HepG2 (cell line): ENCODE data around the gene SIX5. TPM values are rescaled to one million over a fixed set of nuclear protein-coding genes. Genes with fewer than 3 reads are reported as not detected.

Source experiments
- EEA1 ChIP-seq: sonication (generic); formaldehyde crosslinking; IDR thresholded peaks from 2 replicates; pipeline ENCODE4 v1.5.1; 2020; ENCODE audit warnings: mild to moderate bottlenecking, missing genetic modification reagents, borderline replicate concordance
- KLF15 ChIP-seq: sonication (generic); formaldehyde crosslinking; IDR thresholded peaks from 2 replicates; pipeline ENCODE4 v1.8.1; 2023; ENCODE audit warnings: borderline replicate concordance, mild to moderate bottlenecking, inconsistent platforms, missing genetic modification reagents, mixed read lengths
- KMT2B ChIP-seq: IDR thresholded peaks from 2 replicates; pipeline ENCODE4 v1.6.1; 2016; ENCODE audit warnings: missing genetic modification reagents, missing compliant biosample characterization
- MIER2 ChIP-seq: IDR thresholded peaks from 2 replicates; pipeline ENCODE4 v1.6.1; 2016; ENCODE audit warnings: missing biosample characterization, missing genetic modification reagents
- MNT ChIP-seq: fragments of 450-650 bp; IDR thresholded peaks from 2 replicates; pipeline ENCODE4 v1.6.1; 2016
- PHB2 ChIP-seq: fragments of 450-650 bp; IDR thresholded peaks from 2 replicates; pipeline ENCODE4 v1.6.1; 2018; ENCODE audit not compliant: partially characterized antibody
- RBFOX2 ChIP-seq: fragments of 200-400 bp; formaldehyde crosslinking; IDR thresholded peaks from 2 replicates; pipeline ENCODE4 v1.6.1; 2017; ENCODE audit warnings: low read depth, mild to moderate bottlenecking, low read length
- RFX1 ChIP-seq: fragments of 450-650 bp; IDR thresholded peaks from 2 replicates; pipeline ENCODE4 v1.6.1; 2017
- SP140L ChIP-seq: sonication (generic); formaldehyde crosslinking; IDR thresholded peaks from 2 replicates; pipeline ENCODE4 v1.4.0; 2020; ENCODE audit warnings: missing genetic modification reagents, borderline replicate concordance
- SSRP1 ChIP-seq: IDR thresholded peaks from 2 replicates; pipeline ENCODE4 v1.6.1; 2016; ENCODE audit warnings: control low read depth
- TSC22D2 ChIP-seq: sonication (generic); formaldehyde crosslinking; IDR thresholded peaks from 2 replicates; pipeline ENCODE4 v1.5.1; 2020; ENCODE audit warnings: missing genetic modification reagents, mild to moderate bottlenecking, borderline replicate concordance
- ZBTB4 ChIP-seq: sonication (generic); formaldehyde crosslinking; IDR thresholded peaks from 2 replicates; pipeline ENCODE4 v1.4.0; 2020; ENCODE audit warnings: missing genetic modification reagents, mild to moderate bottlenecking, borderline replicate concordance
- ZNF24 ChIP-seq: fragments of 450-650 bp; IDR thresholded peaks from 2 replicates; pipeline ENCODE4 v1.6.1; 2017; ENCODE audit warnings: antibody characterized with exemption, mild to moderate bottlenecking
- ZNF34 ChIP-seq: sonication (generic); formaldehyde crosslinking; IDR thresholded peaks from 2 replicates; pipeline ENCODE4 v1.4.0; 2020; ENCODE audit warnings: mild to moderate bottlenecking, missing genetic modification reagents, borderline replicate concordance
- ZNF362 ChIP-seq: sonication (generic); formaldehyde crosslinking; IDR thresholded peaks from 2 replicates; pipeline ENCODE4 v1.4.0; 2020; ENCODE audit warnings: missing genetic modification reagents, mild to moderate bottlenecking, borderline replicate concordance
- ZNF441 ChIP-seq: sonication (generic); formaldehyde crosslinking; IDR thresholded peaks from 2 replicates; pipeline ENCODE4 v1.7.0; 2021; ENCODE audit warnings: missing genetic modification reagents, borderline replicate concordance
- ZNF570 ChIP-seq: sonication (generic); formaldehyde crosslinking; IDR thresholded peaks from 2 replicates; pipeline ENCODE4 v1.4.0; 2020; ENCODE audit warnings: mild to moderate bottlenecking, missing genetic modification reagents, borderline replicate concordance
- ZNF703 ChIP-seq: sonication (generic); formaldehyde crosslinking; IDR thresholded peaks from 2 replicates; pipeline ENCODE4 v1.5.1; 2020; ENCODE audit warnings: missing genetic modification reagents, mild to moderate bottlenecking, moderate library complexity, borderline replicate concordance
- ZNF710 ChIP-seq: sonication (generic); formaldehyde crosslinking; IDR thresholded peaks from 2 replicates; pipeline ENCODE4 v1.5.0; 2020; ENCODE audit warnings: mild to moderate bottlenecking, missing genetic modification reagents, borderline replicate concordance
- ZNF790 ChIP-seq: sonication (generic); formaldehyde crosslinking; IDR thresholded peaks from 2 replicates; pipeline ENCODE4 v1.8.0; 2022; ENCODE audit warnings: missing genetic modification reagents, mild to moderate bottlenecking, borderline replicate concordance
- ZSCAN31 ChIP-seq: sonication (generic); formaldehyde crosslinking; IDR thresholded peaks from 2 replicates; pipeline ENCODE4 v1.5.0; 2020; ENCODE audit warnings: low read depth, mild to moderate bottlenecking, missing genetic modification reagents
- polyA plus RNA-seq, 8 experiments: library from polyadenylated mRNA; depleted of rRNA in 3 of 8; stranded (reverse) in 7 of 8; unstranded in 1 of 8; fragments of >200 nt; fragmentation: Illumina TruSeq in 4 of 8; extraction: Trizol in 4 of 8; gene quantifications; 2 replicates each; pipeline versions ENCODE4 v1.2.1 to v1.2.3, GENCODE V29; 2011 to 2016; ENCODE audit warnings: low read depth in 4 of 8, missing spikeins in 1 of 8, mixed read lengths in 1 of 8; ENCODE audit not compliant: insufficient read depth in 1 of 8
- total RNA-seq, 5 experiments: library from RNA; depleted of rRNA; stranded (reverse); fragments of >200 nt; fragmentation: Illumina TruSeq; extraction: Trizol; gene quantifications; 2 replicates each; pipeline ENCODE4 v1.2.3, GENCODE V29; 2016; ENCODE audit warnings: low read depth in 1 of 5

The SIX5 gene
- total and polyA plus RNA-seq, 2 of the 13 experiments (the other 11 are each of a cell fraction or from before 2014, with no cell fraction given), result 7.7 to 10.5 TPM

- TF ChIP-seq ZNF570 (CRISPR knock-in tag), result no peak
- no peak for TF ChIP-seq RFX1
- TF ChIP-seq TSC22D2, result no peak; the same call in 1 of the 2 replicates
- TF ChIP-seq ZNF362, result no peak; the same call in 1 of the 2 replicates
- TF ChIP-seq ZNF441 (CRISPR knock-in tag), result no peak; the same call in 1 of the 2 replicates
- no peak for TF ChIP-seq MIER2 (CRISPR knock-in tag)
- TF ChIP-seq SSRP1 (CRISPR knock-in tag), result no peak
- TF ChIP-seq MNT, result peak; percentile 39; the same call in 1 of the 2 replicates
- no peak; the same call in 1 of the 2 replicates for TF ChIP-seq EEA1 (CRISPR knock-in tag)
- no peak for TF ChIP-seq ZNF703 (CRISPR knock-in tag)
- TF ChIP-seq ZNF710, result no peak
- TF ChIP-seq ZBTB4, result no peak
- TF ChIP-seq ZNF24, result no peak
- TF ChIP-seq KLF15 (CRISPR knock-in tag), result 0 out of 2 replicates have a peak, but pooled peaks have one; percentile 43
- peak; percentile 64 for TF ChIP-seq KMT2B
- peak; percentile 82 for TF ChIP-seq RBFOX2
- TF ChIP-seq PHB2, result no peak
- TF ChIP-seq ZNF34 (CRISPR knock-in tag), result 0 out of 2 replicates have a peak, but pooled peaks have one; percentile 64
- no peak for TF ChIP-seq SP140L (CRISPR knock-in tag)
- peak; percentile 70 for TF ChIP-seq ZSCAN31 (CRISPR knock-in tag)
- no peak; the same call in 1 of the 2 replicates for TF ChIP-seq ZNF790 (CRISPR knock-in tag)
Observed at GRCh38 chr19:45768984-45769782, at the start of gene SIX5 (continued).
